ENCODE measurements around the gene NDRG2. TPM values are rescaled to one million over a fixed set of nuclear protein-coding genes. Genes with fewer than 3 reads are reported as not detected.

The NDRG2 gene
- total RNA-seq, 4 donors from 2014 or later = 125 to 293 (median 215) TPM

DNA sequence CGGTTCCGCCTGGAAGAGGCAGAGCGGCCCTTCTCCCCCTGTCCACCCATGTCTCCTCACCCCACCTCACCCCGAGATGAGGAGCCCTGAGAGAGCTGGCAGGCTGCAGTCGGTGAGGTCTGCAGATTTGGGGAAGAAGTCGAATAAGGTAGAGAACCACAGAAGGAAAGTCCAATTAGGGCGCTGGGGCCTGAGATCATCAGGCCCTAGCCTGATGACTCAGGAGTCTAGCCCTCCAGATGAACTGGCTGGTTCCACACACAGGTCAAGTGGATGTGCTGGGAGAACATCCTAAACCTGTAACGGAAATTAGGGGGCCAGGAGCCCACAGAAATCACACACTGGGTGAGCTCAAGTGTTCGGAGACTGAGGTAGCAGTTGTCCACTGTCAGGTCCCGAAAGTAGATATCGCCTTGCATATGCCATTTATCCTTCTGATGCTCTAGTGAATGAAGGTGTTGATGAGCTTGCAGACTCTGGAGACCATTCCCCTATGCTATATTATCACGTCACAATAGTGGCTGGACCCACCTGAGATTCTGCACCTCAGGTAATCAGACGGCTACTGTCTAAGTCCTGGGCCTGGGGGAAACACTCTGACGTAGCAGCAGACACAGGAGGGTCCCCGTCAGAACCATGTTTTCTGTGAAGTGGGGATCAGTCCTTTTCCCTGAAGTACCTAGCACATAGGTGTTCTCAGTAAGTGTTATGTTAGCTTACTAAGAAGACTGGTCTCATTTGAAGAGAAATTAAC is 36.0 kb downstream of the NDRG2 start:
- TF ChIP-seq, protein P1, sequence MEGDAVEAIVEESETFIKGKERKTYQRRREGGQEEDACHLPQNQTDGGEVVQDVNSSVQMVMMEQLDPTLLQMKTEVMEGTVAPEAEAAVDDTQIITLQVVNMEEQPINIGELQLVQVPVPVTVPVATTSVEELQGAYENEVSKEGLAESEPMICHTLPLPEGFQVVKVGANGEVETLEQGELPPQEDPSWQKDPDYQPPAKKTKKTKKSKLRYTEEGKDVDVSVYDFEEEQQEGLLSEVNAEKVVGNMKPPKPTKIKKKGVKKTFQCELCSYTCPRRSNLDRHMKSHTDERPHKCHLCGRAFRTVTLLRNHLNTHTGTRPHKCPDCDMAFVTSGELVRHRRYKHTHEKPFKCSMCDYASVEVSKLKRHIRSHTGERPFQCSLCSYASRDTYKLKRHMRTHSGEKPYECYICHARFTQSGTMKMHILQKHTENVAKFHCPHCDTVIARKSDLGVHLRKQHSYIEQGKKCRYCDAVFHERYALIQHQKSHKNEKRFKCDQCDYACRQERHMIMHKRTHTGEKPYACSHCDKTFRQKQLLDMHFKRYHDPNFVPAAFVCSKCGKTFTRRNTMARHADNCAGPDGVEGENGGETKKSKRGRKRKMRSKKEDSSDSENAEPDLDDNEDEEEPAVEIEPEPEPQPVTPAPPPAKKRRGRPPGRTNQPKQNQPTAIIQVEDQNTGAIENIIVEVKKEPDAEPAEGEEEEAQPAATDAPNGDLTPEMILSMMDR (IDR thresholded peaks at IDR 0.05; ENCODE audit: low read depth) = no peak

- TF ChIP-seq, protein P1 (IDR thresholded peaks at IDR 0.05; ENCODE audit: low read depth) = no peak
Observed at GRCh38 chr14:20986811-20987210, 38.0 kb downstream of the NDRG2 start.

GRCh38 chr14:20982646-20983369 is 42.1 kb downstream of the NDRG2 start:
- TF ChIP-seq, protein P1 (IDR thresholded peaks at IDR 0.05; ENCODE audit: low read depth) = no peak

- TF ChIP-seq, protein P1 (IDR thresholded peaks at IDR 0.05; ENCODE audit: low read depth) = no peak
Observed at GRCh38 chr14:20980906-20981305, 44.0 kb downstream of the NDRG2 start.

DNA sequence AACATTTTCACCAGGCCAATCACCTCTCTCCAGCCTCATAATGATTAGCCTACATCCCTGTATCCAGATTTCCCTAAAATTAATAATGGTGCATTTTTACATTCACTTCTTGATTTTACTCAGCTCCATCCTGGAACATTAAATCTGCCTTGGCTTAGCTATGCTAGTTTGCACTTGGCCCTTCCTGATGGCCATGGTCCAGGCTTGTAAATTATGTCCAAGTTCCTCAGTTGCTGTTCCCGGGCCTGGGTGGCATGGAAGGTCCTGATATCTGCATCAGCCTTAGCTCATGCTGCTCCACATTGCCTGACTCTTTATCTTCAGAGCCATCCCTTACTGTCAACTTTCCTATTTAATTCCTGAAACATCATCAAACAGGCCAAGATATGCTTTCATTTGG is 46.2 kb downstream of the NDRG2 start:
- TF ChIP-seq, protein P1 (IDR thresholded peaks at IDR 0.05; ENCODE audit: low read depth) = no peak

DNA sequence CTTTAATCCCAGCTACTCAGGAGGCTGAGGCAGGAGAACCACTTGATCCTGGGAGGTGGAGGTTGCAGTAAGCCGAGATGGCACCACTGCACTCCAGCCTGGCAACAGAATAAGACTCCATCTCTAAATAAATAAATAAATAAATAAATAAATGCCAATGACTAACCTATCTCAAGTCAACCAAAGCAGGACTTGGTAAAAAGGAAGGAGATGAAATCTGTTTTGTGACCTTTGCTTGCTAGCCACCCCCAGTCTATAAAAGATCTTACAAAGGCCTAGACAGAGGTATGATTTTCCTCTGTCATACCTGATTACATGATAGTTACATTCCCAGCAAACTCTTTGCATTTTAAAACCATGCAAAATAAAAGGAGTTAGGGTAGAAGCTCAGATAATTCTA is 48.6 kb downstream of the NDRG2 start:
- TF ChIP-seq, protein P1 (IDR thresholded peaks at IDR 0.05; ENCODE audit: low read depth) = no peak

DNA sequence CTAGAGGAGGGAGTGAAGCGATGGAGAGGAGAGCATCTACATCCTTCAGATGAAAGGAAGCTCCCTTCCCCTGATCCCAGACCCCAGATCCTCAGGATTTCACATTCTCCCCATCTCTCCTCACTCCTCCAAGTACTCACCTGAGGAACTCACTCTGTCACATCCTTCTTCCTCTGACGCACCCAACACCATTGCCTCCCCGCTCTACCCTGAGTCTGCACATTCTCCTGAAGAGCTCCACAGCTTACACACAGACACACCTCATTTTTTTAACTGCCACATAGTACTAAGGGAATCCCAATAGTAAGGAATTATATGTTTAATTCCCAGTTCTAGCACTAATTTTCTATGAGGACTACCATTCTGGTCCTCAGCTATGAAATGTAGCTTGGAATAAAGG is 51.4 kb downstream of the NDRG2 start:
- TF ChIP-seq, protein P1 (IDR thresholded peaks at IDR 0.05; ENCODE audit: low read depth) = no peak
